T-helper 2 cell treated with Interferon-gamma antibody and Interleukin-4, amounts not matched to agents 5 μg/mL and 100 μg/mL, for 36 hours (primary cell): ENCODE data around the gene MAU2.
"Not testable (repeated sequence)": the region's sequence is repeated elsewhere in the genome, so short reads cannot be mapped to it uniquely, and the experiment has no call there.

Experiments used
- DNase-seq: peaks from one replicate; pipeline ENCODE4 v3.0.0; 2021; ENCODE audit warnings: low spot score
- H3K27ac Mint-ChIP-seq: one replicate; pipeline ENCODE4 v1.8.0; 2021; ENCODE audit warnings: mild to moderate bottlenecking, mixed read lengths
- H3K27me3 Mint-ChIP-seq: one replicate; pipeline ENCODE4 v1.8.0; 2021; ENCODE audit warnings: low read depth, mixed read lengths
- H3K36me3 Mint-ChIP-seq: one replicate; pipeline ENCODE4 v1.8.0; 2021; ENCODE audit warnings: low read depth, mixed read lengths
- H3K4me1 Mint-ChIP-seq: one replicate; pipeline ENCODE4 v1.8.0; 2021; ENCODE audit warnings: low read depth, mixed read lengths
- H3K4me3 Mint-ChIP-seq: one replicate; pipeline ENCODE4 v1.8.0; 2022; ENCODE audit warnings: mild to moderate bottlenecking, moderate library complexity, mixed read lengths
- H3K9me3 Mint-ChIP-seq: one replicate; pipeline ENCODE4 v1.8.0; 2021; ENCODE audit warnings: mixed read lengths

The MAU2 gene

DNA sequence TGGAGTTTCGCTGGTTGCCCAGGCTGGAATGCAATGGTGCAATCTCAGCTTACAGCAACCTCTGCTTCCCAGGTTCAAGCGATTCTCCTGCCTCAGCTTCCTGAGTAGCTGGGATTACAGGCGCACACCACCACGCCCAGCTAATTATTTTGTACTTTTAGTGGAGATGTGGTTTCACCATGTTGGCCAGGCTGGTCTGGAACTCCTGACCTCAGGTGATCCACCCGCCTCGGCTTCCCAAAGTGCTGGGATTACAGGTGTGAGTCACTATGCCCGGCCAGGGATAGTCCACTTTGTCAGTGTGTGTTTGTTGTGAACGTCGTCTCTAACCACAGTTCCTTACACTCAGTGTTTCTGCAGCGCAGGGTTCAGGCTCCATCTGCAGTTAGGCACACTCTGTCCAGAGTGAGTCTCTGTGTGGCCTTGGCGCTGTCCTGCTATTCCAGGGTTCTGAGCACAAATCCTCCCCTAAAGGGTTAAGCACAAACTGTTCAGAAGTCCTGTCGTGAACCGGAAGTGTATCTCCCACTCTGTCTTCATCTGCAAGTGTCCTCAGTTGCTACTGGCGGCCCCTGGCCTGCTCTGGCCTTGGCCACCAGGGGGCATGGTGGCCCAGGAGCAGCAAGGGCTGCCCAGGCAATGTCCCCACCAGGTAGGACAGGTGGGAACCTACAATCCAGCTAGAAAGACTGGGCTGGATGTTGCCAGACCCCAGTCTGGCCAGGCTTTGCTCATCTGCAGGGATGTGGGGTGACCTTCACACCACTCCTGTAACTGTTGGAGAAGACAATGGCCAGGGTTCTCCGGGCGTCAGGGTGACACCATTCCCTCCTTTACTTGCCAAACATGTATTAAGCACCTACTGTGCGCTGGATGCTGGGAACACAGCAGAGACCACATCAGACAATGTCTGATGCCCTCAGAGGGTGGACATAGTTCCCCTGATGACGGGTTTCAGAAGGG is 46.1 kb downstream of the MAU2 start:
- Mint-ChIP-seq H3K9me3 (no peaks in the 10 kb centered on the region), H3K4me3 (peak overlapping the region; percentile 51), H3K27ac (peak overlapping the region; percentile 69), H3K4me1 (peaks cover 15% of the 10 kb centered on the region), H3K27me3 (no peaks in the 10 kb centered on the region), H3K36me3 (no peaks in the 10 kb centered on the region)
- peak; percentile 69 for DNase-seq

DNA sequence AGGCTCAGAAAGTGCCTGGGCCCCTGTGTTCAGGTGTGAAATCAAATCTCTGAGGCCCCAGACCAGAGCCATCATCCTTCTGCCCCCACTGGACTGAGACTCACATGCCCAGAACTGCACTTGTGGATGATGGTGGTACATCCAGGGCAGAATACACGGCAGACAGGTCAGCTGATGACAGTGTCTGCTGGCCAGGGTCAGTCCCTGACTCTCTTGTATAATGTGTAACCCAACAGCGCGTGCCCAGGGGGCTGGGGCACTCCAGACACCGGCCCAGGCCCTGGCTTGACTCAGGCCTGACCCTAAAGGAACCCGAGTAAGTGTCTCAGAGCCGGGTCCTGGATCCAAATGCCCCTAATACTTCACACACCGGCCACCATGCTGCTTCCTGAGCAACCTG is 47.5 kb downstream of the MAU2 start:
- no peaks in the 10 kb centered on the region for H3K9me3 Mint-ChIP-seq
- H3K27me3 Mint-ChIP-seq: no peaks in the 10 kb centered on the region
- H3K27ac Mint-ChIP-seq: no peak overlapping the region
- H3K4me1 Mint-ChIP-seq: peaks cover 18% of the 10 kb centered on the region
- no peak for DNase-seq
- H3K4me3 Mint-ChIP-seq: no peak overlapping the region
- H3K36me3 Mint-ChIP-seq: no peaks in the 10 kb centered on the region

DNA sequence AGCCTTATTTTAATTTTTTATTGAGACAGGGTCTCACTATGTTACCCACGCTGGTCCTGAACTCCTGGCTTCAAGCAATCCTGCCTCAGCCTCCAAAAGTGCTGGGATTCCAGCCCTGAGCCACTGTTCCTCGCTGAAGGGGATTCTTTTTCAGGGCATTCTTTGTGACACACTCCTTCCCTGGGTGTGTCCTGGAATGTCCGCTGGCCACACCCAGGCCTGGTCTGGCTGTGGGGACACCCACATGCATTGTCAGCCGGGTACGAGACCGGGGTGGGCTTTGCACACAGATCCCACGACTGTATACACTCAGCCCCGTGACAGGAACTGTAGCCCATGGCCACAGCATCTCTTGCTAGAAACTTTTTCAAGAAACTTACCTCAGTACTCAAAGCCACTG is 50.4 kb downstream of the MAU2 start:
- H3K36me3 Mint-ChIP-seq: no peaks in the 10 kb centered on the region
- no peaks in the 10 kb centered on the region for H3K27me3 Mint-ChIP-seq
- DNase-seq: no peak
- H3K9me3 Mint-ChIP-seq: no peaks in the 10 kb centered on the region
- H3K4me1 Mint-ChIP-seq: peaks cover 14% of the 10 kb centered on the region
- no peak overlapping the region for H3K27ac Mint-ChIP-seq
- H3K4me3 Mint-ChIP-seq: no peak overlapping the region

DNA sequence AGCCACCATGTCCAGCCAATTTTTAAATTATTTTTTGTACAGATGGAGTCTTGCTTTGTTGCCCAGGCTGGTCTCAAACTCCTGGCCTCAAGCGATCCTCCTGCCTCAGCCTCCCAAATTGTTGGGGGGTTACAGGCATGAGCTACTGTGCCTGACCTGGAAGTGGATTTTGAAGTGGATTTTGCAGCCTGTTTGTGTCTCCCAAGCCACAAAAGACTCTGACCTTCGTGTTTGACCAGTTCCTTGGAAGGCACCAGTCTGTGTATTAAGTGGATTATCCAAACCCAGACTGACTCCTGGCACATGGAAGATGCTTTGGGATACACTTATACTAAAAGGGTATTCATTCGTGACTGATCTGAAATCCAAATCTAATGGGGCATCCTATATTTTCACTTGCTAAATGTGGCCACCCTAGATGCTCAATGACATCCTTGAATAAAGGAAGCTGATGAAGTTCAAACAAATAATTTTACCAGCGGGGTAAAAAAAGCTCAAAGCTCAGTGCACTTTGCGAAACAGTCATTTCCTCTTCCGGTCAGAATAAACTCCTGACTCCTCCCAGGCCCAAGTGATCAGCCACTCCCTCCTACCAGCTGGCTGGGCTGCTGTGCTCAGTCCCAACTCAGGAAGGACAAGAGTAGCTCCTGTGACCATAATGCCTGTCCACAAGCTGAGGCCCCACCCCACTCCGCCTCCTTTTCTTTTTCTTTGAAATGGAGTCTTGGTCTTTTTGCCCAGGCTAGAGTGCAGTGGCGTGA is 52.2 kb downstream of the MAU2 start:
- H3K4me1 Mint-ChIP-seq: peaks cover 7% of the 10 kb centered on the region
- H3K9me3 Mint-ChIP-seq: no peaks in the 10 kb centered on the region
- peak; percentile 29 for DNase-seq
- H3K27me3 Mint-ChIP-seq: no peaks in the 10 kb centered on the region
- peak overlapping the region; percentile 91 for H3K27ac Mint-ChIP-seq
- no peaks in the 10 kb centered on the region for H3K36me3 Mint-ChIP-seq
- peak overlapping the region; percentile 59 for H3K4me3 Mint-ChIP-seq

DNA sequence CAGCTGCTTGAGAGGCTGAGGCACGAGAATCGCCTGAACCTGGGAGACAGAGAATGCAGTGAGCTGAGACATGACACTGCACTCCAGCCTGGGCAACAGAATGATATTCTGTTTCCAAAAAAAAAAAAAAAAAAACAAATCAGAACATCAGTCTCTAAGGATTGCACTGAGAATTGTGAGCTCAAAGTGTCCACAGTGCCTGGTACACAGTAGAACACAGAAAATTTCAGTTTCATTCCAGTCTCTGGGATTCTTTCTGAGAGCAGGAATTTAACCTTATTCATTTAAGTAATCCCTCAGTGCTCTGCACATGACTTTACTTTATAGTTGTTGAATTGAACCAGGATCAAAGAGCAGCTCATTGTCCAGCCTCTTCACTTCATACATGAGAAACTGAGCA is 58.9 kb downstream of the MAU2 start:
- no peak overlapping the region for H3K4me3 Mint-ChIP-seq
- no peak overlapping the region for H3K27ac Mint-ChIP-seq
- no peaks in the 10 kb centered on the region for H3K9me3 Mint-ChIP-seq
- H3K27me3 Mint-ChIP-seq: no peaks in the 10 kb centered on the region
- H3K4me1 Mint-ChIP-seq: peaks cover 12% of the 10 kb centered on the region
- no peak for DNase-seq
- H3K36me3 Mint-ChIP-seq: no peaks in the 10 kb centered on the region

DNA sequence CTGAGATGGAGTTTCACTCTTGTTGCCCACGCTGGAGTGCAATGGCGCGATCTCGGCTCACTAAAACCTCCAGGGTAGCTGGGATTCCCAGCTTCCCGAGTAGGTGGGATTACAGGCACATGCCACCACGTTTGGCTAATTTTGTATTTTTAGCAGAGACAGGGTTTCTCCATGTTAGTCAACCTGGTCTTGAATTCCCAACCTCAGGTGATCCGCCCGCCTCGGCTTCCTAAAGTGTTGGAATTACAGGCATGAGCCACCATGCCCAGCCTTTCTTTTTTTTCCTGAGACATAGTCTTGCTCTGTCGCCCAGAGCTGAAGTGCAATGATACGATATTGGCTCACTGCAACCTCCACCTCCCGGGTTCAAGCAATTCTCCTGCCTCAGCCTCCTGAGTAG is 59.7 kb downstream of the MAU2 start:
- H3K9me3 Mint-ChIP-seq: not testable (repeated sequence)

DNA sequence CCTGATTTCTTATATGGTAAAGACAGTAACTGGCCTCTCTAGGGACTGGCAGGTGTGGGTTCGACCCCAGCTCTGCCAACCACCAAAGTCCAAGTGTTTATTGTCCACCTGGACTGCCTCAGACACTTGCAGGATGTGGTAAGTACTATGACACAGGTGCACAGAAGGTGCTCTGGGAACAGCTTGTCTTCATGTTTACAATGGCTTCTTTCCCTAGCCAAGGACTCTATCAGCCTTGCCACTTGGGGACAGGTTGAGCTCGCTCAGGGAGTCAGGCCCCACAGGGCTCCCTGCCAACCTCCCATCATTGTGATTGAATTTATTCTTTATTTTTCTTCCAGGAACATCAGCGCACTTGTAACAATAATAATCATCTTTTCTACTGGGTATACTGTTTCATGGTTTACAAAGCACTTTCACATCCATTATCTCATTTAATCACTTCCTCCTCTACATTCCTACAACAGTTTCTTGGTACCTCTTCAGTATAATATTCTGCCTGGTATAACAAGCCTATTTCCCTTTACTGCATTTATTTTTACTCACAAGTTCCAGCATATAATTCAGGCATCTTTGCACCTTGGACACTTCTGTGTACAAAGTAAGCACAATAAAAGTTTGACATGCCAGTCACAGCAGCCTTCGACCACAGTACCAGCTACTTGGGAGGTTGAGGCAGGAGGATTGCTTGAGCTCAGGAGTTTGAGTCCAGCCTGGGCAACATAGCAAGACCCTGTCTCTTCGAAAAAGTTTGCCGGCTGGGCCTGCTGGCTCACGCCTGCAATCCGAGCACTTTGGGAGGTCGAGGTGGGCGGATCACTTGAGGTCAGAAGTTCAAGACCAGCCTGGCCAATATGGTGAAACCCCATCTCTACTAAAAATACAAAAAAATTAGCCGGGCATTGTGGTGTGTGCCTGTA is 60.6 kb downstream of the MAU2 start:
- H3K4me3 Mint-ChIP-seq: no peak overlapping the region
- no peaks in the 10 kb centered on the region for H3K36me3 Mint-ChIP-seq
- no peak overlapping the region for H3K27ac Mint-ChIP-seq

More for the DNA sequence above, 59.7 kb downstream of the MAU2 start:
- not testable (repeated sequence) for H3K36me3 Mint-ChIP-seq, H3K27ac Mint-ChIP-seq, H3K27me3 Mint-ChIP-seq, H3K4me3 Mint-ChIP-seq, DNase-seq
- H3K4me1 Mint-ChIP-seq: peaks cover 12% of the 10 kb centered on the region

DNA sequence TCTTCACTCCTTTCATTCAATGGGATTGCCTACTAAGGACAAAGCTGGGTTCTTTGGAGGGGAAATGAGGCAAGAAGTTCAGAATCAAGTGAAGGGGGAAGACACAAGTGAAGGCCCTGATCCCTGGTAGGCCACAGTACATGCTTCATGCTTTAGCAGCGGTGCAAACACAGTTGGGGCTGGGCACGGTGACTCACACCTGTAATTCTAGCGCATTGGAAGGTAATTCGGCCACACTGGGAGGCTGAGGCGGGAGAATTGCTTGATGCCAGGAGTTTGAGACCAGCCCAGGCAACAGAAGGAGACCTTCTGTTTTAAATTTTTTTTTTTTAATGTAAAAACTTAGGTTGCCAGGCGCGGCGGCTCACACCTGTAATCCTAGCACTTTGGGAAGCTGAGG is 61.5 kb downstream of the MAU2 start:
- peak overlapping the region; percentile 26 for H3K27ac Mint-ChIP-seq
- H3K4me1 Mint-ChIP-seq: peaks cover 16% of the 10 kb centered on the region
- no peak for DNase-seq
- peaks cover 2% of the 10 kb centered on the region for H3K36me3 Mint-ChIP-seq
- H3K9me3 Mint-ChIP-seq: no peaks in the 10 kb centered on the region
- no peaks in the 10 kb centered on the region for H3K27me3 Mint-ChIP-seq
- no peak overlapping the region for H3K4me3 Mint-ChIP-seq

More for the DNA sequence above, 60.6 kb downstream of the MAU2 start:
- Mint-ChIP-seq H3K4me1 (peaks cover 12% of the 10 kb centered on the region), H3K9me3 (no peaks in the 10 kb centered on the region), H3K27me3 (no peaks in the 10 kb centered on the region)
- DNase-seq: no peak

DNA sequence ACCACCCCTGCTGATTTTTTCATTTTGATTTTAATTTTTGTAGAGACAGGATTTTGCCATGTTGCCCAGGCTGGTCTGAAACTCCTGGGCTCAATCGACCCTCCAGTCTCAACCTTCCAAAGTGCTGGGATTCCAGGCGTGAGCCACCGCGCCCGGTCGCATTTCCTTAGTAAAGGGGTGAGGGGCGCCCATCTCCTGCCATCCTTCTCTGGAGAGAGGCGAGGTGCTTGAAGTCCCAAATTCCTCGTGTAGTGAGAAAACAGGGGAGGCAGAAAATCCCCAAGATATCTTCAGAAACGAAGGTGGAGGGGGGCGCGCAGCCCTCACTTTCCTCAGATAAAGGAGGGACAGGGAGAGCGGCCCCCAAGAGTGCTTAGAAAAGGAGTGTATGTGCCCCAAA is 63.9 kb downstream of the MAU2 start:
- H3K4me1 Mint-ChIP-seq: peaks cover 39% of the 10 kb centered on the region
- no peak overlapping the region for H3K27ac Mint-ChIP-seq
- no peak for DNase-seq

DNA sequence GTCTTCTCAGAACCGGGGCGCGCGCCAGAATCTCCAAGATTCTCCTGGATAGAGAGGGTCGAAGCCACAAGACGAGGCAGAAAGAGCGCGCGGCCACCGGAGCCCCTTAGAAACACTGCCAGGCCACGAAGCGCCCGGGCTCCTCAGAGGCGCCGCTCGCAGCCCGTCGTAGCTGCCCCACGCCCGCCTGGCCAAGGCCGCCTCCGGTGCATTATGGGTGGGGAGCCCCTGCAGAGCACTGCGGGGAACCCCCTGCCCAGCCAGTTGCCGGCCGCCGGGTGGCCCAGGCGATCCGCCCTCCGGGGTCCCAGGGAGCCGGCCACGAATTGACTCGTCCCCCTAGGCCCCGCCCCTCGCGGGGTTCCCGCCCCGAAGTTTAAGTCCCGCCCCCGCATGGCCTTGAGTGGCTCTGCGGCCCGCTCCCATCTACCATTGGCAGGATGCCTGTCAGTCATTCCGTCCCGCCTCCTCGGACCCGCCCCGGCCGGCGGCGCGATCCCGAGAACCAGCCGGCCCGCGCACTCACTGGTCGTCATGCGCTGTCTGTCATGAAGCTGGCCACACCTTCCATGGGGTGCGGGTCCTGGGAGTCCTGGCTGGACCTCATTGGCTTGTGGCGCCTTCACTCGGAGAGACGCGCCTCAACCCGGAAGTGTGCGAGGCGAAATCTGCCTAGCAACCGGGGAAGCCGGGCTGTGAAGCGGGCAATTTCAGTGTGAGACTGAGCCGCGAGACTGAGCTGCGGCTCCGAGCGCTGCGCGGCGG is 64.7 kb downstream of the MAU2 start:
- peaks cover 15% of the 10 kb centered on the region for H3K36me3 Mint-ChIP-seq

More for the DNA sequence above, 63.9 kb downstream of the MAU2 start:
- H3K36me3 Mint-ChIP-seq: peaks cover 15% of the 10 kb centered on the region
- no peaks in the 10 kb centered on the region for H3K9me3 Mint-ChIP-seq
- H3K27me3 Mint-ChIP-seq: no peaks in the 10 kb centered on the region
- H3K4me3 Mint-ChIP-seq: peak overlapping the region; percentile 71

DNA sequence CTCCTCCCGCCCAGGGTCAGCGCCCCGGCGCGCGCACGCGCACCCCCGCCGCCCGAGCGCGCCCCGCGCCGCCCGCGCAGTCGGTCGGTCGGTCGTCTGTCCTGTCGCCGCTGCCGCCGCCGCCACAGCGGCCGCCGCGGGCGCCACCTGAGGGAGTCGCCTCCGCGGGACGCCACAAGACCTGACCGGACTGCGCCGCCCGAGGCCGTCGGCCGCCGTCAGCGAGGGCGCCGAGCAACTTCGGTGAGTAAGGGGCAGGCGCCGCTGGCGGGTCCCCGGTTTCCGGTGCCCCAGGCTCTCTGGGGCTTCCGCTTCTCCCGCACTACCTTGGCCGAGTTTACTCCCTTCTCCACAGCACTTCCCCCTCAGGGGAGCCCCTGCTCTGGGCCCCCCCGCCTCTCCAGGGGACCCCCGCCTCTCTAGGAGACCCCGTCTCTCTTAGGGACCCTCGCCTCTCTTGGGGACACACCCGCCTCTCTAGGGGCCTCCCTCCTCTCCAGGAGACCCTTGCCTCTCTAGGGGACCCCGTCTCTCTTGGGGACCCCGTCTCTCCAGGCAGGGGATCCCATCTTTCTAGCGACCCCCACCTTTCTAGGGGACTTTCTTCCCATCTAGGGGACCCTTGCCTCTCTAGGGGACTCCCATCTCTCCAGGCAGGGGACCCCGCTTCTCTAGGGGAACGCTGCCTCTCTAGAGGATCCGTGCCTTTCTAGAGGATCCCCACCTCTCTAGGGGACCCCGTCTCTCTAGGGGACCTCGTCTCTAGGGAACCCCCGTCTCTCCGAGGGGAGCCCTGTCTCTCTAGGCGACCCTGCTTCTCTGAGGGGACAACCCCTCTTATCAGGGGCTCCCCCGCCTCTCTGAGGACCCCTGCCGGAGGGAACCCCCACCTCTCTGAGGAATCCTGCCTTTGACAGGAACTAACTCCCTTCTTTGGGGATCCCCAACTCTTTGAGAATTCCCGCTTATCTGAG is 65.6 kb downstream of the MAU2 start:
- H3K4me3 Mint-ChIP-seq: peak overlapping the region; percentile 96
- H3K36me3 Mint-ChIP-seq: peaks cover 20% of the 10 kb centered on the region
- no peaks in the 10 kb centered on the region for H3K9me3 Mint-ChIP-seq
- peak overlapping the region; percentile 93 for H3K27ac Mint-ChIP-seq
- H3K4me1 Mint-ChIP-seq: peaks cover 48% of the 10 kb centered on the region
- DNase-seq: no peak
- H3K27me3 Mint-ChIP-seq: no peaks in the 10 kb centered on the region

More for the DNA sequence above, 64.7 kb downstream of the MAU2 start:
- Mint-ChIP-seq H3K4me3 (peak overlapping the region; percentile 82), H3K4me1 (peaks cover 44% of the 10 kb centered on the region), H3K27me3 (no peaks in the 10 kb centered on the region), H3K27ac (peak overlapping the region; percentile 90), H3K9me3 (no peaks in the 10 kb centered on the region)
- DNase-seq: peak; percentile 100

DNA sequence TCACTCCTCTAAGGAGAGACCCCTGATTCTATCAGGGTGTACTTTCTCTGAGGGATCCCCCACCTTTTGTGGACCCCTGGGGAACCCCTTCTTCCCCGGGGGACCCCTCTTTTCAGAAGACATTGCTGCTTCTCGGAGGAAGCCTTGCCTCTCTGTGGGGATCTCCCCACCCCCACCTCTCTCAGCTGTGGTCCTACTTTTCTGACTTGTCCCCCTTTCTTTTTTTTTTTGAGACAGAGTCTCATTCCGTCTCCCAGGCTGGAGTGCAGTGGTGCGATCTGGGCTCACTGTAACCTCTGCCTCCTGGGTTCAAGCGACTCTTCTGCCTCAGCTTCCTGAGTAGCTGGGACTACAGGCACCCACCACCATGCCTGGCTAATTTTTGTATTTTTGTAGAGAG is 66.5 kb downstream of the MAU2 start:
- Mint-ChIP-seq H3K27me3 (no peaks in the 10 kb centered on the region), H3K9me3 (no peaks in the 10 kb centered on the region)

More for the DNA sequence above, 66.5 kb downstream of the MAU2 start:
- Mint-ChIP-seq H3K4me1 (peaks cover 48% of the 10 kb centered on the region), H3K4me3 (peak overlapping the region; percentile 96), H3K27ac (peak overlapping the region; percentile 93), H3K36me3 (peaks cover 20% of the 10 kb centered on the region)
- DNase-seq: no peak
